Fibroblast of the aortic adventitia (primary cell): ENCODE measurements around the gene ICOS. TPM values are rescaled to one million over a fixed set of nuclear protein-coding genes. Genes with fewer than 3 reads are reported as not detected.
"Not testable (repeated sequence)": the region's sequence is repeated elsewhere in the genome, so short reads cannot be mapped to it uniquely, and the experiment has no call there.

Source experiments
- DNase-seq: peaks from one replicate; pipeline ENCODE4 v3.0.0-alpha.2; 2010; ENCODE audit warnings: low read depth
- H3K4me3 ChIP-seq: 2 replicates; pipeline ENCODE4 v1.5.1; 2011; ENCODE audit warnings: low read depth, mild to moderate bottlenecking, control low read depth, low read length, moderate library complexity
- CTCF ChIP-seq: IDR thresholded peaks from 2 replicates; pipeline ENCODE4 v1.5.1; 2011; ENCODE audit warnings: mild to moderate bottlenecking, low read length, control low read depth, inconsistent platforms; ENCODE audit not compliant: insufficient read depth
- total RNA-seq: library from RNA; depleted of rRNA; stranded (reverse); fragments of >200 nt; gene quantifications from 2 replicates; pipeline ENCODE4 v1.2.3, GENCODE V29; 2012; ENCODE audit warnings: low replicate concordance

ICOS gene
- total RNA-seq, 1 donor, result not detected

GRCh38 chr2:203940039-203940438 is 3.5 kb downstream of the ICOS start:
- H3K4me3 ChIP-seq, result no peak overlapping the region
- TF ChIP-seq CTCF, result no peak
- no peak for DNase-seq

DNA sequence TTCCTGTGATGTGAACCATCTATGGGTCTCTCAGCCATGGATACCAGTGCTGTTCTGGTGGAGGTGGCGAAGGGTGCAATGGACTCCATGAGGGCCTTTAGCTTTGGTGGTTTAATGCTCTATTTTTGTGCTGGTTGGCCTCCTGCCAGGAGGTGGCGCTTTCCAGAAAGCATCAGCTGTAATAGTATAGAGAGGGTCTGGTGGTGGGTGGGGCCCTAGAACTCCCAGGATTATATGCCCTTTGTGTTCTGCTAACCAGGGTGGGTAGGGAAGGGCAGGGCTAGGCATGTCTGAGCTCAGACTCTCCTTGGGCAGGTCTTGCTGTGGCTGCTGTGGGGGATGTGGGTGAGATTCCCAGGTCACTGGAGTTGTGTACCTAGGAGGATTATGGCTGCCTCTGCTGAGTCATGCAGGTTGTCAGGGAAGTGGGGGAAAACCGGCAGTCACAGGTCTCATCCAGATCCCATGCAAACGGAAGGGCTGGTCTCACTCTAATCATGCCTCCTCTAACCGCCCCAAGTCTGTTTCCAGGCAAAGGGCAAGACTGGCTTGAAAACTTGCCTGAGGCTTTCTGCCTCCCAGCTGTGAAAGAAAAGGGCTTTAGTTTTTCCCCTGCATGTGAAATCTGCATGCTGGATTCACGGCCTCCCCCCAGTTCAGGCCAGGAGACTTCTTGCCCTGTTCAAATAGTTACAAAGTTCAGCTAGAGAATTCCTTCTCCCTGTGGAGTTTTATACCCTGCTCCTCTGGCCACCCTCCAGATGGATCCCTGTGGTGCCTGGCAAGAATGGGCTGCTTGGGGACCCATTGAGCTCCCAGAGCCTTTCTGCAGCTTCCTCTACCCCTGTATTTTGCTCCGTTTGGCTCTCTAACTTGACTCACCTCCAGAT is 7.2 kb downstream of the ICOS start:
- DNase-seq, result not testable (repeated sequence)

GRCh38 chr2:203948733-203949132 is 12.2 kb downstream of the ICOS start:
- TF ChIP-seq CTCF, result no peak
- H3K4me3 ChIP-seq, result no peak overlapping the region
- no peak for DNase-seq

More for the DNA sequence above, 7.2 kb downstream of the ICOS start:
- not testable (repeated sequence) for H3K4me3 ChIP-seq

DNA sequence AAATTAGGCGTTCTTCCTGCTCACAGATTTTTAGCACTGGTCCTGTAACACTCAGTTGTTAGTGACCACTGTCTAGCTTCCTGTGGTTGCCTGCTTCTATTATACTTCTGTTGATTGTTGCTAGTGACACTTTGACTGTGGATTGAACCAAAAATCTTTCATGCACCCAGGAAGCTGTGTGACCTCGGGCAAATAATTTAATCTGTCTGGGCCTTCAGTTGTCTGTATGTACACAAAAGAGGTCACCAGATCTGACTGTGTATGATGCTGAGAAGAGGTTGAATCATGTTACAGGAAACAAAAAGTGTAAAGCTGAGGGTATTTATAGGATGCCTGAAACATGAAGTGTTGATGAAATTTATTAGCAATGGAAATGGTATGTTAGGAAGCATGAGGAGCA is 12.7 kb downstream of the ICOS start:
- no peak overlapping the region for H3K4me3 ChIP-seq

GRCh38 chr2:203951366-203951902 is 14.9 kb downstream of the ICOS start:
- DNase-seq, result no peak
- TF ChIP-seq CTCF, result no peak
- no peak overlapping the region for H3K4me3 ChIP-seq

More for the DNA sequence above, 12.7 kb downstream of the ICOS start:
- TF ChIP-seq CTCF, result no peak
- no peak for DNase-seq

DNA sequence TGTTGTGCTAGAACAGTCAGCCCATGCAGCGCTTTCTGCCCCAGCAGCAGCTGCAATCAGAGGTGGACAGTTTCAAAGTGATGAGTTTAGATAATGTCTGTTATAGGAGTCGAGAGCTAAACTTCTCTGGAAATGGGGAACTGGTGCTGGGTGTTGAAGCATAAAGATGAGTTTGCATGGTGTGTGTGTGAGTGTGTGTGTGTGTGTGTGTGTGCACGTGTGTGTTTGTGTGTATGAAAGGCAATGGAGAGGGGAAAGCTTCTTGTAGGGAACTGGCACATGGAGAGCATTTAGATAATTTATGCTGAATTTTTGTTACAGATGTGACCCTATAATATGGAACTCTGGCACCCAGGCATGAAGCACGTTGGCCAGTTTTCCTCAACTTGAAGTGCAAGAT is 22.7 kb downstream of the ICOS start:
- H3K4me3 ChIP-seq, result no peak overlapping the region
- TF ChIP-seq CTCF, result no peak
- no peak for DNase-seq

DNA sequence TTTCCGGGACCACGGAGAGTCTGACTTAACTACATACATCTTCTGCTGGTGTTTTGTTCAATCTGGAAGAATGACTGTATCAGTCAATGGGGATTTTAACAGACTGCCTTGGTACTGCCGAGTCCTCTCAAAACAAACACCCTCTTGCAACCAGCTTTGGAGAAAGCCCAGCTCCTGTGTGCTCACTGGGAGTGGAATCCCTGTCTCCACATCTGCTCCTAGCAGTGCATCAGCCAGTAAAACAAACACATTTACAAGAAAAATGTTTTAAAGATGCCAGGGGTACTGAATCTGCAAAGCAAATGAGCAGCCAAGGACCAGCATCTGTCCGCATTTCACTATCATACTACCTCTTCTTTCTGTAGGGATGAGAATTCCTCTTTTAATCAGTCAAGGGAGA is 23.1 kb downstream of the ICOS start:
- no peak for DNase-seq
- H3K4me3 ChIP-seq, result no peak overlapping the region
- TF ChIP-seq CTCF, result no peak
